Measurements from ENCODE around the gene HABP4.
A peak's percentile ranks its signal among the peaks of the same experiment; 100 is the strongest.
"Not testable (repeated sequence)": the region's sequence is repeated elsewhere in the genome, so short reads cannot be mapped to it uniquely, and the experiment has no call there.

The HABP4 gene

DNA sequence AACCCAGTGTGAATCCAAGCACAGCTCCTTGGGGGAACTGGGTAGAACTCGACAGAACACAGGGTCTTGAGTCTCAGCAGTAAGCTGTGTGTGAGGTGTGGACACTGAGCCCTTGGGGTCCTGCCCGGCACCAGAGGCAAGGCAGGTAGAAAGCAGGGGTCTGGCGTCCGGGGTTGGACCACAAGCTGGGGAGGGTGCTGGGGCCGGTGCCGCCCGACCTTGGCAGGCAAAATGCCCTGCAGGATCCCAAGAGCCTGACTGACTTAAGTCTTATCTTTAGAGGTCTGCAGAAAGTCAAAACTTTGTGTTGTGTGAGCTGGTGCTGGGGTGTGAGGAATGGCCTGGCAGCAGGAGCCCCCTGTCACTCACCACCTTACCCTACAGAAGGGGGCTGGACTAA, 49.3 kb downstream of the HABP4 start:
- no peak for DNase-seq (ENCODE audit: low spot score)

DNA sequence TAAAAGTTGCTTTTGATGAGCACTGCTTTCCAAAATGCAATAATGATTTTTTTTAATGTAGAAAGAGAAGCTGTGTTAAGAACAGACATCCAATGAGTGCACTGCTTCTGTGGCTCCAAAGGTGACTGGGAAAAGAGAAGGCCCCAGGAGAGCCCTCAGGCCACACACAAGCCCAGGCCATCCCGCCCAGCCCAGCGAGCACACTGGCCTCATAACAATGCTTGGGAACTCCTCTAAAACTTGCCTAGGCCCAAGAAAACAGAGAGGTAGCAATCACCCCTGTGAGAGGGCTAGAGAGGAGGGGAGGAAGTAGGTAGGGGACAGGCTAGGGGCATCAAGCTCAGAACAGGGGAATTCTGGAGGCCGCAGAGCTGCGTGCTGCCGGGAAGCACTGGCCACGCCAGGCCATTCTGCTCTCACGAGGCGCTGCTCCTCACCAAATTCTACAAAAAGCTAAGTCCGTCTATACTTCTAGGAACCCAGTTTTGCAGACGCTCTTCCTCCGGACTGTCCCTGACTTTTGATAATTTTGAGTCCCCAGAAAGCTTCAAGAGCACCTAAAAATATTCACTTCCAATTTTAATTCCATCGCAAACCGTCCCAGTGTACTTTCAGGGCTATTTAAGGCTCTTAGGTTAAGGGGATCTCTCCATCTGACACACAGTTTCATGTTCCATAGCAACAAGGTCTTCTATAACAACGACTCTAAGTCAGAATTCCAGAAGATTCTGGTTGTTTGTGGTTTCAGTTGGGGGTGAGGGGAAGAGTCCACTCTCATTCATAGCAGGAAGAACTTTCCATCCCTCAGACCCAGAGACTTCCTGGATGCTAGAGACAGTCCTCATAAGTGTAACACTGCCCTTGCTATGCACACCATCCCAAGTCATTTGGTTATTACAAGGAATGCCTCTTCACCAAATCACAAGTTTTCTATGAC, 51.0 kb downstream of the HABP4 start:
- peak; percentile 69 for DNase-seq (ENCODE audit: low spot score)

DNA sequence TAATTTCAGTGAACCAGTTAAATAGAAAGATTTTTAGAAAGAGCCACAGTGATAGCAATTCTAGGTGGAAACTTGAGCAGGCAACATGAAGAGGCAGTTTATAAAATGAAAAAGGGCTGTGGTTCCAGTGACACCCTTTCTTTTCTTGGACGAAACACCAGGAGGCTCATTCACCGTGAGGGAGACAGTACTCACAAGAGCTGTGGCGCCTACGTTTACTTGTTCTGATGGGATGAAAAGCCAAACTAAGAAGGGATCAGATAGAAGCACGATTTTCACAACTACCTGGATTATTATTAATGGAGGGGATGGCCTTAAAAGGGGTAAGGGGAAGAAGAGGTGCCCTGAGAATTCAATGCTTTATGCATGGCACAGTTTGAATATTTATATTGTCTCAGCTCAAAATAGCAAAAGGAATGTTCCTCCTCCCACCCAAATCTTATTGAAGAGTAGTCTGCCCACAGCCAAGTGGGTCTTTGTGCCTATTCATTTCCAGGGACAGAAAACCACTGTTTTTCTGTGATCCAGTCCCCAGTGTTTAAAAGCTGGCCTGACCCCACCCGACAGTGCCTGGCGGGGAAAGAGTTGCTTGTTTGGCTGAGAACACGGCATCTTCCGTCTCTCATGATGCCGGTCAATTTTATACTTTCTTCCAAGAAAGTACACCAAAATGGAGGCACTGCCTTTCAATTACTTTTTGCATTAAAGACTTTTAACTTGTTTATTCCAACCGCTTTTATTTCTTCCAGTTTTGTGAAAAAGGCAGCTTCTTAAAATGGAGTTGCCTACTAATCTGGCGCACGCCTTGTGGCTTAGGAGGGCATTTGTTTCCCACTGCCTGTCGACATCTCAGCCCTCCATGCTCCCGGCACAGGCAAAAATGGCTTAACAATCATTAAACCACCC, 51.9 kb downstream of the HABP4 start:
- DNase-seq (ENCODE audit: low spot score): no peak

DNA sequence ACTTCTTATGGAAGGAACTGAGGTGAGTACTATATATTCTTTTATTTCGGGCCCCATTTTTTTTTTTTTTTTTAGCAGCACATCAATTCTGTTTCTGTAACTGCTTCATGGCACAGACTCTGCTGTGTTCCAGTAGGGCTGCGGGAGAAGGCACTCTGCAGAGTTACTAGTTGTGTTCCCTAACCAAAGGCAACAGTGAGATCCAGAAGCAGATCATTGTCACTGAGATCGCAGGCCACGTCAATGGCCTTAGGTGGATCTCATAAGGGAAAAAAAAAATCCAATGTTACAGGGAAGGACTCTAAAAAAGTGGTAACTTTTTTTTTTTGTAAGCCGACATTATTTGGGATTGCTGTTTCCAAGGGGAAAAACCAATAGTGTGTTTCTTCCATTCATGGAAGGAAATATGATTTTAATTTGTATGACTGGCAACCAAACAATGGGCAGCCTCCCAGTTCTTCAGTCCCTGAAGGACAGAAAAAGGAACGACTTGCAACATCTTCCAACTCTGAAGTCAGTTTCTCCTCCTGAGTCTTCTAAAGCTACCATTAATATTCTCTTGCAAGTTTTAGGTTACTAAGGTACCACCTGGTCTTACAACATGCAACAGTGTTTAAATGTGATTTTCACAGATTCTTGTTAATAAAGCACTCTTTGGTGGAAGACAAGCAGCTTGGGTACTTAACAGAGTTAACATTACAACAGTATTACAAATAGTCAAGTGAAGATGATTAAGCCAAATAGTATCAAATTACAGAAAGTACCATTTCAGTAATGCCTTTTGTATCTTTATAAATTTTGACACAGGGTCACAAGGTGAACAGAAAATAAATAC, 52.8 kb downstream of the HABP4 start:
- DNase-seq (ENCODE audit: low spot score): no peak

DNA sequence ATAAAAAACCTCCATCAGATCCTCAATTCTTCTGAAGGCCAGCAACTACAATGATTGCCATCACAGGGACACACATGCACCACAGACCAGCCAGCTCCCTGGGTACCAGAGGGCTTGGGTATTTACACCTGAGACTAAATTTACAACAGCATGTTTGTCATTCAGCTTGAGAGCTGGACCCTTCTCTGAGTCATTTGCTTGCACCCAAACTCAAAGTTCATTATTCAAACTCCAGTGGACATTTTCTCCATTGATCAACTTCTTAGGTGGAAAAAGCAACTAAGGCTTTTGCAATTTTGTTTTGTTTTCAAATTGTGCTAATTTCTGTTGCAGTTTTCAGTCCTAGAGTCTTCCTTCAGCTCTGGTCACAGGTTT, 53.4 kb downstream of the HABP4 start:
- not testable (repeated sequence) for DNase-seq (ENCODE audit: low spot score)

DNA sequence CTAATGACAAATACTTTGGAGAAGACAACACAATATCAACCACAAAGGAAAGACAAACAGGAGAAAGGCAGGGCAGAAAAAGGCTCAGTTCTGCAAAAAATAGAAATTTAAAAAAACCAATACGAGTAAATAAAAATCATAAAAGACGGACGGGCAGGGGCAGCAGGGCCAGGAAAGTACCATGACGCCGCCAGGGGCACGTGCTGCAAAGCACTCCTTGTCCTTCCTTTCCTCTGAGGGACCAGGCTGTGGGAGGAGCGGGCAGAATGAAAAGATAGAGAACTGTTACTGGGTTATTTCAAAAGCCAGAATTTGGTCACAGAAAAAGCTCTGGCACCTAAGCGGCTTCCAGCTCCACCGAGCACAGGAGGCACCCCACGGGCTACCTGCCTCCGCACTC, 53.9 kb downstream of the HABP4 start:
- DNase-seq (ENCODE audit: low spot score): no peak

DNA sequence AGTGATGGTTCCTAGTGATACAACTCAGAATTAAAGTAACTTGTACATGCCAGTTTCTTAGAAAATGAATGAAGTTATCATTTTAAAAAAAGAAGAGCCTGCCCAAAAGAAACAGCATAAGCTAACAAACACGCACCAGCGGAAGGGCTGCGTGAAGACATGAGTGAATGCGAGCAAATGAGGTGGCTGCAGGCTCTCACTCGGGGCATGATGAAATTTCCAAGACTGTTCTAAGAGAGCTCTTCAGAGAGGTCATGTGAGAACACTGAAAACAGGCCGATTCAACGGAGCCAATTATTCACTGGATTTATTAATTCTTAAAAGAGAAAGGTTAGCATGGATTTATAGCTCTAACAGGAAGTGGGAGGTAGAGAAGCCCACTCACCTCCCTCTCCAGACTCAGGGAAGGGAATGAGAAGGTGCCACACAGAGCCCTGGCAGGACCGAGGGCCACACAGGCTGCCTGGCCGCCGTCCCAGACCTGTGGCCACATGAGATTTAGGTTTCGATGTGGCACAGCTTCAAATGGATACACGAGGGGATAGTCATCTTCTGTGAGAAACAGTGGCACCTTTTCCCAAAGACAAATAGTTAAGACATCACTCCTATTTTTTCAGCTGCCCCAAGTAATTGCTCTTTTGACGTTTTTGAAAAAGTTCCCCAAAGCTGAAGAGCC, 55.5 kb downstream of the HABP4 start:
- no peak for DNase-seq (ENCODE audit: low spot score)

DNA sequence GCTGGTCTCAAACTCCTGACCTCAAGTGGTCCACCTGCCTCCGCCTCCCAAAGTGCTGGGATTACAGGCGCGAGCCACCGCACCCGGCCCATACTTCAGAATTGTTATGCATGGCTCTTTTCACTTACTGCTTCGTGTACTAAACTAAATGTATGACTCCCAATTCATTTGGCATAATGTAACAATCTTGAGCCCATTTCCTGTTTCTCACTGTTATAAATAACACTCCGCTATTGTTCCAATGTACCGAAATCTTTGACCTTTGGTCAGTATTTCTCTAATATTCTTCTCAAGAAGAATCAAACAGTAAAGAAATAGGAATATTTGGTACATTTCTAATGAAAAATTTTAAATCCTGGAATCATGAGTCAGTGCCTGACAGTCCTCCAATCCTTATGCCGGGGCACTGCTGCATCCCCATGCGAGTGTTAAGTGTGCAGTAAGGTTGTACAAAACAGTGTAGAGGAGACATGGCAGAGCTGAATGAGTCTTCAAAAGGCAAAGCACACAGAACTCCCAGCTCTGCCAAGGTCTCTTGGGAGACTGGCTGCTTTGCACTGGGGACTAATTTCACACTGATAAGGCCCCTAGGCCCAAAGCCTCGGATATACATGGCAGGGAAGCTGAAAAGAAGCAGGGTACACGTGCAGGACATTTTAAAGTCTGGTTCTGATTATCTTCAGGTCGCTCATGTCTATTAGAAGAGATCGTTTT, 58.4 kb downstream of the HABP4 start:
- DNase-seq (ENCODE audit: low spot score): no peak

DNA sequence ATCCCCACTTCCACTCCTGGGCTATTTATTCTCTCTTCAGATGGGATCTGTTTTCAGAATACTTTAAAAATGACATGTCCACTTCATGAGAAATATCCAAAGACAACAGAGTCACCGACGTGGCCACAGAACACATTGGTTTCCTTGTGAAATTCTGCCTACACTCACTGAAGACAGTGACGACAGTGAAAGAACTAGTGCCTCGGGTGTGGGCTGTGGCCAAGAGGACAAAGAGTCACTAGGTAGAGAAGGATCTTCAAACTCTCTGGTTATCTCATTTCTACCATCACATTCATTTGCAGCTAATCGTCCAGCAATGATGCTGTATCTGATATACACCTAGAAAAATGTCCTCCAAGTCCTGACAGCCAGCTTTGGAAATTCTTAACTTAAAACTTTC, 59.1 kb downstream of the HABP4 start:
- DNase-seq (ENCODE audit: low spot score): no peak

DNA sequence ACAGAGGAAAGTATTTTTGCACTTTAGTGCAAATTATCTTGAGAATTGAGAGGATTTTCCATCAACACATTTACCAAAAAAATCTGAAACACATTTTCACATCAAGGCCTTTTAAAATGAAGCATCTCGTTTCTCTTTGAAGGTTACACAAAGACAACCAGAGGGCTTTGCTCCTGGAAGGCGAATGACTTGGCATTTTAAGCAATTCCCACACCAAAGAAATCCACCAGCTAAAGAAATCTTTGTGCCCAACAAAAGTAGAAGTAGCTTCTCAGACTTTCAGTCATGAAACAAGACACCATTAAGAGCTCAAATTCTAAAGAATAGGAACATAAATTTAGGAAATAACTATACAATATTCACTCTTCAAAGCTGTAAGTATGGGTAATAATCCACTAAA, 59.9 kb downstream of the HABP4 start:
- DNase-seq (ENCODE audit: low spot score): no peak

DNA sequence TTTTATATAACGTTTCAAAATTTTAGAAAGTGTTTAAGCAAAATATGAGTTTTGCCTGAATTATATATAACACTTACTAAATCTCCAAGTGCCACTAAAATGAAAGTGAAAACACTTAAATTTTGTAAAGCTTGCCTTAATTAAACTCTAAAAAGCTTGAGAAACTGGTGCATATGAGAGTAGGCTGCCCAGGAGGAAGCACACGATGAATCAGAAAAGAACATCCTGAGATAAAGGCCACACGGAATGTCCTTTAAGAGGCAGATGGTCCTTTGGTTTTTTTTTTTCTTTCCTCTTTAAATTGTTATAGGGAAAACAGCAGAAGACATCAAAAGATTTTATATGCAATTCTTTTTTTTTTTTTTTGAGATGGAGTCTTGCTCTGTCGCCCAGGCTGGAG, 60.3 kb downstream of the HABP4 start:
- no peak for DNase-seq (ENCODE audit: low spot score)

DNA sequence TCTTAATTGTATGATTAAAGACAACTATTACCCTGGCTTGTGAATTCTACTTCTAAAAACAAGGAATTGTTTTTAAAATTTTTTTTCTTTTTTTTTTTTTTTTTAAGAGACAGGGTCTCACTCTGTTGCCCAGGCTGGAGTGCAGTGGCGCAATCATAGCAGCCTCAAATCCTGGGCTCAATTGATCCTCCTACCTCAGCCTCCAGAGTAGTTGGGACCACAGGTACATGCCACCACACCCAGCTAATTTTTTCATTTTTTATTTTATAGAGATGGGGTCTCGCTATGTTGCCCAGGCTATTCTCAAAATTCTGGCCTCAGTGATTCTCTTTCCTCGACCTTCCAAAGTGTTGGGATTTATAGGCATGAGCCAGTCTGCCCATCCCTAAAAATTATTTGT, 62.3 kb downstream of the HABP4 start:
- DNase-seq (ENCODE audit: low spot score): no peak

DNA sequence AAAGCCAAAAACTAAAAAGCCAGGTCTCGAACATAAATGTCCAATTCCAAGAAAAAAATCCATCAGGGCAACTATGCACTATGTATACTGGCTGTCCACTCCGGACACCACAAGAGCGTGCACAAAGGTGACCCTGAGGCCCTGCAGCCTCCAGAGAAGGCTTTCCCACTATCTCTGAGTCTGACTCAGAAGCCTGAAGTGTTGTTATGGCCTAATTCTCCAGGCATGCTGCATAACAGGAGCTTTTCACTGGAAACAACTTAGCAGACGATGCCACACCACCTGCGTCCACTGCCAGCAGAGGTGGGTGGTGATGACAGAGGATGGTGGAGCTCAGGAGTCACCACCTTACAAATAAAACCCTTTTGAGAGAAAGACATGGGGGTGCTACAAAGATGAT, 63.7 kb downstream of the HABP4 start:
- peak; percentile 34 for DNase-seq (ENCODE audit: low spot score)

DNA sequence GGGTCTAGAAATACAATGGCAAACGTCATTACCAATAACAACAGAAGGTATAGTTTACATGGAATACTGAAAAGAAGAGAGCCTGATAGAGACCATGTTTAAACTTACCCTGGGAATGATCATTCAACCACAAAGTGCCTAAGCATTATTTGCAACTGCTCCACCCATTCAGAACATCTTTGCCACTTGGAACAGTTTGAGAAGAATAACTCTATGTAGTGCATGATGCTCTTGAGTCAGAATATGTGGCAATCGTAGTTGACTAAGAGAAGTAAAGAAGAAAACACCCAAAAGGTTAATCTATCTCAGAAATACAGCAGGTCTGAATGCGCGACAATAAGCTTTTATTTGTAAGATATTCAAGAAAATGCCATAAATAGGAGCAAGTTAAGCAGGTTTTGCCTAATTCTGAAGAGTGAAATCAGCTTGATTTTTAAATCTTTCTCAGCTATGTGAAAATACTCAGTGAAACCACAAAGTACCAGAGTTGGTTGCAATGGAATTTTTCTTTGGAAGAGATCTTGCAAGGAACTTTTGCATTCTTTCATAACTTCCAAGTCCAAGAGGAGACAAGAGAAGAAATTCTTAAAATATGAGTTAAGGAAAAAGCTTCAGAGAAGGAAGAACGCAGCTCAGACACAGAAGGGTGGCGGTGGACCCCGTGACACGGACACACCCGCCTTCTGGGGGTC, 64.3 kb downstream of the HABP4 start:
- peak; percentile 71 for DNase-seq (ENCODE audit: low spot score)

DNA sequence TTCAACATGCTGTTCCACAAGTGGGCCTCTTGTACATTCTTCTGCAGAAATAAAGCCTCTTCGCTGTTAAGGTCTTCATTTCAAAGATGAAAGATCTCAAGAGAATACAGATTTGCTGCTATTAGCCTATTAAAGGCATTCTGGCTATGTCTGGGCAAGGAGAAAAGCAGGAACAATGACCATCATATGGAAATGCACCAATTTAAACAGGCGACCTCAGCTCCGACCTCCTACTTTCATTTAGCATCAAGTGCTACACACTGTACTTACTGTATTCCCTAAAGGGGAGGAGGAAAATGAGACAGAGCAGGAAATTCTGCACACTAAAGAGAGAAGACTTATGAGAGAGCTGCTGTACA, 64.8 kb downstream of the HABP4 start:
- DNase-seq (ENCODE audit: low spot score): no peak

DNA sequence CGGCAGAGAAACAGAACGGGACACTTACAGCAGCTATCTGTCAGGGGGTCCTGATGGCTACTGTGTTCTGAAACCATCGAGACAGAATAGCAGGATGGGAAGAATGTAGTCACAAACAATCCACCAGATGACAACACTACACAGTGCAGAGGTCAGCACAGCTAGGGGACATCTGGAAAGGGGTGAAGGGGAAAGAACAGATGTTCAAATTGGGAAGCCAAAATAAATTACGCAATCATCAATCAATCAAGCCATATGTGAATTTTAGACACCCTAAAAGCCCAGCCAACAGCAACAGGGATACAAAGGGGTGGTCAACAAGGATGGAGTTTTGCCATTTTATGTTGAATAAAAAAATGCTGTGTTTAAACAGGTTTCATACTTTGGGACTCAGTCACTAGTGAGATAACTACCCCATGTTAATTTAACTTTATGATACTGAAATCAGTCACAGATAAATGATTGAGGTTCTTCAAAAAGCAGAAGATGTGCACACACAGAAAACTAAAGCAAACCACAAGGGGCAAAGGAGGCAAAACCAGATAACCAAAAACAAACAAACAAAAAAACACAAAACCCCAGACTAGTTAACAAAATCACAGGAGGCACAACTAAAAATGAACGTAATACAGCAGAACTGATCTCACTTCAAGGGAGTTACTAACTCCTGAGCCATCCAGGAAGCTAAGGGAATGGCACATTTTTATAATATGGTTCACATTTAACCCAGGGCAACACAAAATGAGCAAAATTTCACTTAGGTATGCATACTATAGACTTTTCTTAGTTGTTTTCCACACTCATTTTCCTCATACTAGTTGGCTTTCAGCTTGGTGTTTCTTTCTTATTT, 65.9 kb downstream of the HABP4 start:
- DNase-seq (ENCODE audit: low spot score): no peak

DNA sequence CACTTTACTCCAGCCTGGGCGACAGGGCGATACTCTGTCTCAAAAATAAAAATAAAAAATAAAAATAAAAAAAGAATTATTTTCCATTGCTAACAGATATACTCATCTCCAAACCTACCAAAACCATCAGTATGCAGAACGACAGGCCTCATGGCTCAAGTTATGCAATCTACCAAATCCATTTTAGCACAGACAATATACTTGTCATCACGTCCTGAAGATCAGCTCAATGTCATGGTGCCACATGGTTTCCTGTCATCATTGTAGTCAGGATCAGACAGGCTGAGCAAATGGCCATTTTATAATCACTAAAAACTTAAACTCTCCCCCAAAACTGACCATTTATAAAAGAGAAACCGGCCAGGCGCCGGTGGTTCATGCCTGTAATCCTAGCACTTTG, 69.1 kb downstream of the HABP4 start:
- no peak for DNase-seq (ENCODE audit: low spot score)

DNA sequence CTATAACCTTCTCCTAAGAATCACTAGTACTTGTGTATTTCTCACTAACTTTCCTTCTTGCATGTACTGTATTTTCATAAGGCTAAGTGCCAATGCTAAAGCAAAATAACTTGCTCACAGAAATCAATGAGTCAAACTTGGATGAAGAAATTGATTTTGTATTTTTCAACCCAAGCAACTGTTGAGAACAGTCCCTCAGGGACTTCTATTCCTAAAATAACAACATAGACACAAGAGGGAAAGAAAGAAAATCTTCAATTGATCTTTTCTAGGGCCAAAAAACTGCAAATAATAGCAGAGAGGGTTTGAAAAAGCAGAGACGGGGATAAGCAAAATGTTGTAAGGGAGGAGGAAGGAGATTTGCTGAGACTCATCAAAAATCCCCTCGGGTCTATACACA, 69.8 kb downstream of the HABP4 start:
- no peak for DNase-seq (ENCODE audit: low spot score)

DNA sequence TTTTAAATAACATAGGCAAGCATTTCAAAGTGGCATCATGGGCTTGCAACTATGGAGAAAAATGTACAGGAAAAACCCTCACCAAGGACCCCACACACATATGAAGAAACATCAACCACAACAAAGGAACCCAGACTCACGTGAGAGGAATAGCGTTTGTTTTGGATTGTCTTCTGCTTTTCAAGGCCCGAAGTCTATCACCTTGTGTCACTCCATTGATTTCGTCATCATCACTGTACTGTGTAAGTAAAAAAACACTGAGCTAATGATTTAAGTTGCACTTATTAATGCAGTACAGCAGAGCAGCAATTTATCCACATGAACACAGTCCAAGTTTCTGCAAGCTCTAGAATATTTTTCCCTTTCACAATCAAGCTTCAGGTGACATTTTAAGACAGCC, 72.4 kb downstream of the HABP4 start:
- no peak for DNase-seq (ENCODE audit: low spot score)

DNA sequence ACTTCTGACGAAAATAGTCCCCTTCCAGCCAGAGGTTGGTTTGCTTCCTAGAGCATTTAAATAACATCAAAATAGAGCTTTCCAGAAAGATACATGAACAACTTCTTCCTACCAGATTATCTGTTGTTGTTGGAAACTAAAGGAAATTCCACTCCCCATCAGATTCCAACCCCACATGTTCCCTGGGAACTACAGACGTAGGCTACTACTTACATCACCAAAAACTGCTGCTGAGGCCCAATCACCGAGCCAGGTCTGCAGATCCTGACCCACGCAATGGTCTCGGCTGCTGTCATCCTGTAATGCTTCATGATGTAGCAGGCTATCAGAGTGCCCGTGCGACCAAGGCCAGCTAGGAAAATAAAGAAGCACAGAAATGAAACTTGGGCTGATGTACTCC, 73.4 kb downstream of the HABP4 start:
- DNase-seq (ENCODE audit: low spot score): peak; percentile 66

Measured in hepatic stellate cell (primary cell).